Upper lobe of right lung (tissue), 1 donor: ENCODE measurements around the gene MLF2. TPM values are rescaled to one million over a fixed set of nuclear protein-coding genes. Genes with fewer than 3 reads are reported as not detected.

Experiments used
- ATAC-seq: fragments of 200-7000 bp; cut with Tn5 transposase; one replicate; pipeline ENCODE4 v1.9.1; 2020; ENCODE audit warnings: mild to moderate bottlenecking, moderate library complexity
- DNase-seq: peaks from one replicate; pipeline ENCODE4 v3.0.0-alpha.2; 2020
- H3K27ac ChIP-seq: fragments of 200-600 bp; one replicate; pipeline ENCODE4 v1.8.0; 2022
- H3K27me3 ChIP-seq: fragments of 200-600 bp; one replicate; pipeline ENCODE4 v1.8.0; 2022; ENCODE audit warnings: mild to moderate bottlenecking
- H3K36me3 ChIP-seq: fragments of 200-600 bp; one replicate; pipeline ENCODE4 v1.8.0; 2022
- H3K4me1 ChIP-seq: fragments of 200-600 bp; one replicate; pipeline ENCODE4 v1.8.0; 2022
- H3K4me3 ChIP-seq: fragments of 200-600 bp; one replicate; pipeline ENCODE4 v1.8.0; 2022; ENCODE audit warnings: mild to moderate bottlenecking
- H3K9me3 ChIP-seq: fragments of 200-600 bp; one replicate; pipeline ENCODE4 v1.8.0; 2022
- CTCF ChIP-seq: fragments of 200-600 bp; IDR thresholded peaks from one replicate; pipeline ENCODE4 v1.8.0; 2022; ENCODE audit warnings: antibody characterized with exemption
- intact Hi-C: fragments of 100-400 bp; cut with DNase I; formaldehyde crosslinking; loops from one replicate; pipeline ENCODE4 v1.11.0; 2022
- total RNA-seq: library from RNA; stranded (reverse); fragmentation: NEBNext Ultra II Directional; extraction: Animal tissue kit (Norgen Biotek cat#: 25700); gene quantifications from one replicate; pipeline ENCODE4 v1.2.1, GENCODE V29; 2021
- donor health status: DM: no; HTN: yes; CAD: no; lungs with severe emphysema.

The MLF2 gene
- total RNA-seq, 1 donor from 2014 or later: 118 TPM

DNA sequence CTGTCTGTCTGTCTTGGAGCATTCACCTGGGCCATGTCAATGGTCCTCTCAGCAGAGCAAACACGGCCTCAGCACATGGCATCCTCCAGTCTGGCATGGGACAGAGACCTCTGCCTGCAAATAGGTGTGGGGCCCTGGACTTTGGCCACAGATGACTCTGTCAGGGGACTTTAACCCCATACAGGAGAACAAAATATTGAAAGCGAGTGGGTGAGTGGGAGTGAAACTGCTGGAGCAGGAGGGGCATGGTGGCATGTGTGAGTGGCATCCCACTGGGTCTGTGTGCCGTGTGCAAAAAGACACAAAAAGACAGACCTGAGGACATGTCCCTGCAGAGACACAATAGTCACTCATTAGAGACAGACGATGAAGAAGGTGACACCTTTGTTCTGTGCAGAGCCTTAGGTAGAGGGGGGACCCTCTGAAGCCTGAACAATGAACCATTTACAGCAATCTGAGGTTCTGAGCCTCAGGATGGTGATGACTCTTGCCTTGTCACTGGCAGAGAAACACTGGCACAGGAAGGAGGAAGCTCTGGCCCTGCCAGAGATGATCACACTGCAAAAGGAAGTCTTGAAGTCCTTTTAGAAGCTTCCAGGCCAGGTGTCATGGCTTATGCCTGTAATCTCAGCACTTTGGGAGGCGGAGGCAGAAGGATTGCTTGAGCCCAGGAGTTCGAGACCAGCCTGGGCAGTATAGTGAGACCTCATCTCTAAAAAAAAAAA, 26.9 kb upstream of the MLF2 start:
- Histone ChIP-seq H3K27me3 (no peaks in the 10 kb centered on the region), H3K27ac (no peak overlapping the region), H3K4me1 (peaks cover 10% of the 10 kb centered on the region), H3K9me3 (no peaks in the 10 kb centered on the region), H3K36me3 (no peaks in the 10 kb centered on the region), H3K4me3 (no peak overlapping the region)
- DNase-seq (no peak), ATAC-seq (no peak)
- TF ChIP-seq CTCF: no peak
- intact Hi-C loops: no loop called here

DNA sequence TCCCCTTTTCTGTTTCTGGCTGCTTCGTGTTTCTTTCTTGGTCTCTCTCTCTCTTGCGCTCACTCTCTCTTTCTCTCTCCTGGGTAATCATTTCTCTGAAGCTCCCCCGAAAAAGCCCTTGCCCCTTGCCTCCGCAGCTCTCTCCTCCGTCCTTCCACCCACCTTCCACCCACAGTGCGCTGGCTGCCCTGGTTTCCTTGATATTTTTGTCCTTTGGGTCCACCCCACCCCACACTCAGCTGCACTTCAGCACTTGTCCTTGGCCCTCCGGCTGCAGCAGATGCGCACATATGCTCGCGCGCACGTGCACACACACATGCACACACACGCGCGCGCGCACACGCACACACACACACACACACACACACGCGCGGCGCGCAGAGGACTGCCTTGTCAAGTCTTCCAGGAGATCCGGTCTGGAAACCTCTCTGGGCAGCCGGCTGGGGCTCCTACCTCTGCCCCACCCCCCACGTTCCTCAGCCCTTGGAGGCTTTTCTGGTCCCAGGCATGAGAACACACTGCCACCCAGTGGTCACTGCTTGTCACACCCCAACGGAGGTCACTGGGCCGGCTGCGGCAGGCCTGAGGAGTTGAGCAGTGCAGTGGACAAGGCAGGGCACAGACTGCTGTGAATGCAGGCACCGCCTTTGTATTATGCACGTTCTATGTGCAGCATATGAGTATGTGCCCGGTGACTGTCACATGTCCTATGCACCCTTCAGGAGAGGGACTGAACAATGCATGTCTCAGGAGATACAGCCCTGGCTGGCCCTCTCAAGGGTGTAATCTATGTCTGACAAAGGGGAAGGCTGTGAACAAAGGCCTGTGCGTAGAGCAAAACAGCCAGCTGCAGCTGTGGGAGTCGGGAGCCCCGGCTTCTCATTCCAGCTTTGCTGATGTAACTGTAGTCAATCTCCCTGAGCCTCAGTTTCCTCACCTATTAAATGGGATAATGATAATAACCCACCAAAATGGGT, 25.9 kb upstream of the MLF2 start:
- ATAC-seq: peak; percentile 99
- H3K9me3 ChIP-seq: no peaks in the 10 kb centered on the region
- peaks cover 10% of the 10 kb centered on the region for H3K4me1 ChIP-seq
- no peaks in the 10 kb centered on the region for H3K27me3 ChIP-seq
- H3K27ac ChIP-seq: peak overlapping the region; percentile 52
- DNase-seq: peak; percentile 95
- intact Hi-C loops: no loop called here
- peak overlapping the region; percentile 42 for H3K4me3 ChIP-seq
- no peaks in the 10 kb centered on the region for H3K36me3 ChIP-seq
- peak; percentile 95 for TF ChIP-seq CTCF

DNA sequence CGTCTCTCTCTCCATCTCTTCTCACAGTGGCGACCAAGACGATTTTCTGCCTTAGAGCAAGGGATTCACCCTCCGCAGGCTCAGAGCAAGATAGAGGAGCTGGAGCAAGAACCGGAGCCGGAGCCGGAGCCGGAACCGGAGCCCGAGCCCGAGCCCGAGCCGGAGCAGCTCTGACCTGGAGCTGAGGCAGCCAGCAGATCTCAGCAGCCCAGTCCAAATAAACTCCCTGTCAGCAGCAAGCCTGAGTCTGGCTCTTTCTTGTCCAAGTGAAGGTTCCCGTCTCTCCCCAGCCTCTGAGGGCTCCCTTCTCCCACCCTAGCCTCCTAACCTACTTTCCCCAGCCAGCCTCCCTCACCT, 25.3 kb upstream of the MLF2 start:
- H3K4me1 ChIP-seq: peaks cover 10% of the 10 kb centered on the region
- H3K27ac ChIP-seq: peak overlapping the region; percentile 52
- H3K36me3 ChIP-seq: no peaks in the 10 kb centered on the region
- DNase-seq (no peak), ATAC-seq (no peak)
- H3K27me3 ChIP-seq: no peaks in the 10 kb centered on the region
- no peaks in the 10 kb centered on the region for H3K9me3 ChIP-seq
- TF ChIP-seq CTCF: no peak
- H3K4me3 ChIP-seq: peak overlapping the region; percentile 42
- intact Hi-C loops: no loop called here

GRCh38 chr12:6777386-6777785, 24.4 kb upstream of the MLF2 start:
- Histone ChIP-seq H3K27ac (no peak overlapping the region), H3K4me3 (no peak overlapping the region), H3K27me3 (no peaks in the 10 kb centered on the region), H3K36me3 (no peaks in the 10 kb centered on the region), H3K9me3 (no peaks in the 10 kb centered on the region), H3K4me1 (peaks cover 10% of the 10 kb centered on the region)
- ATAC-seq (no peak), DNase-seq (no peak)
- TF ChIP-seq CTCF: no peak
- intact Hi-C loops: no loop called here

GRCh38 chr12:6775185-6776174, 22.5 kb upstream of the MLF2 start:
- DNase-seq: no peak
- peaks cover 27% of the 10 kb centered on the region for H3K4me1 ChIP-seq
- no peak for TF ChIP-seq CTCF
- no peaks in the 10 kb centered on the region for H3K9me3 ChIP-seq
- no peak for ATAC-seq
- H3K4me3 ChIP-seq: no peak overlapping the region
- intact Hi-C loops: no loop called here
- no peaks in the 10 kb centered on the region for H3K27me3 ChIP-seq
- H3K36me3 ChIP-seq: peaks cover 8% of the 10 kb centered on the region
- no peak overlapping the region for H3K27ac ChIP-seq
